Naive B cell (primary cell): ENCODE measurements around the gene PDZD8. TPM values are rescaled to one million over a fixed set of nuclear protein-coding genes. Genes with fewer than 3 reads are reported as not detected.

Source experiments
- ATAC-seq, 2 donors: fragments of 150-1000 bp; cut with Tn5 transposase; 2 replicates each; pipeline ENCODE4 v1.10.0; 2021; ENCODE audit warnings: low read depth in 2 of 2, mild to moderate bottlenecking in 2 of 2, moderate library complexity in 2 of 2
- DNase-seq: peaks from one replicate; pipeline ENCODE4 v3.0.0; 2022
- H3K27ac Mint-ChIP-seq, 6 donors: one replicate each; pipeline ENCODE4 v1.8.0; 2020 to 2022; ENCODE audit warnings: mild to moderate bottlenecking in 6 of 6, mixed read lengths in 6 of 6, moderate library complexity in 5 of 6, inconsistent platforms in 2 of 6
- H3K27me3 Mint-ChIP-seq, 3 donors: one replicate each; pipeline ENCODE4 v1.8.0; 2021 to 2022; ENCODE audit warnings: mixed read lengths in 3 of 3, mild to moderate bottlenecking in 1 of 3
- H3K36me3 Mint-ChIP-seq, 2 donors: one replicate each; pipeline ENCODE4 v1.8.0; 2020 to 2022; ENCODE audit warnings: mixed read lengths in 2 of 2, inconsistent platforms in 1 of 2, mild to moderate bottlenecking in 1 of 2
- H3K4me1 Mint-ChIP-seq, 3 donors: one replicate each; pipeline ENCODE4 v1.8.0; 2020 to 2022; ENCODE audit warnings: mixed read lengths in 3 of 3, inconsistent platforms in 1 of 3, mild to moderate bottlenecking in 1 of 3, moderate library complexity in 1 of 3
- H3K4me3 Mint-ChIP-seq, 8 donors: one replicate each; pipeline ENCODE4 v1.8.0; 2020 to 2022; ENCODE audit warnings: mild to moderate bottlenecking in 8 of 8, mixed read lengths in 8 of 8, moderate library complexity in 8 of 8, inconsistent platforms in 2 of 8
- H3K9me3 Mint-ChIP-seq, 7 donors: one replicate each; pipeline ENCODE4 v1.8.0; 2020 to 2022; ENCODE audit warnings: mixed read lengths in 7 of 7, mild to moderate bottlenecking in 5 of 7, inconsistent platforms in 2 of 7, moderate library complexity in 1 of 7
- polyA plus RNA-seq, 6 donors: library from polyadenylated mRNA; unstranded; fragments of 300-500 nt; fragmentation: Illumina TruSeq; gene quantifications; one replicate each; pipeline ENCODE4 v1.2.3, GENCODE V29; 2021; ENCODE audit warnings: low read depth in 6 of 6

PDZD8 gene
- polyA plus RNA-seq, 6 donors from 2014 or later = 2.0 to 12.0 (median 6.5) TPM

DNA sequence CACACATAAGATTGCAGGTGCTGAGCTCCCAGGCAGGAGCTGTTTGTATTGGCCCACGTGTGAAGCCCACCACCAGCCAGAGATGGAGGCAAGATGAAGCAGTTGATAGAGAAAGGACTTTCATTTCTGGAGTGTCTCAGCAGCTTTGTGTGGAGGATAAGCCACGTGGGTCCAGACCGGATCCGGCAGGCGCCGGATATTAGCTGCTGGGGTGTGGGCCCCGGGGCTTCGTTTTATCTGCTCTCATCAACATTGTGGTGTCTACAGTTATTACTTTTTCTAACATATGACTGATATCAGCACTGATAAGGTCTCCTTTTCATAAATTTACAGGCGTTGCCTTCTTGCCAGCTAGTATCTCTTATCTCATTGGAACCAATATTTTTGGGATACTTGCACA, 108.8 kb downstream of the PDZD8 start:
- H3K4me3 Mint-ChIP-seq = no peak overlapping the region
- no peaks in the 10 kb centered on the region for H3K4me1 Mint-ChIP-seq
- no peaks in the 10 kb centered on the region for H3K36me3 Mint-ChIP-seq
- peaks cover 0 to 3% (median 0%) of the 10 kb centered on the region in 7 donors for H3K9me3 Mint-ChIP-seq
- H3K27ac Mint-ChIP-seq = no peak overlapping the region
- H3K27me3 Mint-ChIP-seq = peaks cover 4 to 18% (median 8%) of the 10 kb centered on the region in 3 donors
- ATAC-seq (no peak), DNase-seq (no peak)

DNA sequence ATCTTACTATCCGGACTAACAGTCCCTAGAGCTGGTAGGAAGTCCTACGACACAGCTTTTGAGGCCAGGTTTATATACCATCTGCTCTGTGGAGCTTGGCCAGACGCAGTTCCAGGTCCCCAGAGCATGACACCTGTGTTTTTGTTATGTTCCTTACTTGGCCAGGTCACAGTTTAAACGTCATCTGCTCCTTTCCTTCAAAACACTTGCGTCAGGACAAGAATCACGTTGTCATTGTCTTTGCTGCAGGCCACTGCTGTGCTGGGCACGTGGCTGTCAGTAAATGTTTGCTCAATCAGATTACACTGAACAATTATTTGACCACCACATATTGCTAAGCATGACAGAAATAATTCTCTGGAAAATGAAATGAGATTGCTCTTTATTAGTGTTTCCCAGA, 110.5 kb downstream of the PDZD8 start:
- peaks cover 0 to 1% (median 0%) of the 10 kb centered on the region in 3 donors for H3K4me1 Mint-ChIP-seq
- H3K27ac Mint-ChIP-seq = no peak overlapping the region
- peaks cover 11 to 28% (median 22%) of the 10 kb centered on the region in 3 donors for H3K27me3 Mint-ChIP-seq
- H3K4me3 Mint-ChIP-seq = no peak overlapping the region
- no peaks in the 10 kb centered on the region for H3K36me3 Mint-ChIP-seq
- DNase-seq (no peak), ATAC-seq (no peak)
- peaks cover 0 to 3% (median 0%) of the 10 kb centered on the region in 7 donors for H3K9me3 Mint-ChIP-seq

DNA sequence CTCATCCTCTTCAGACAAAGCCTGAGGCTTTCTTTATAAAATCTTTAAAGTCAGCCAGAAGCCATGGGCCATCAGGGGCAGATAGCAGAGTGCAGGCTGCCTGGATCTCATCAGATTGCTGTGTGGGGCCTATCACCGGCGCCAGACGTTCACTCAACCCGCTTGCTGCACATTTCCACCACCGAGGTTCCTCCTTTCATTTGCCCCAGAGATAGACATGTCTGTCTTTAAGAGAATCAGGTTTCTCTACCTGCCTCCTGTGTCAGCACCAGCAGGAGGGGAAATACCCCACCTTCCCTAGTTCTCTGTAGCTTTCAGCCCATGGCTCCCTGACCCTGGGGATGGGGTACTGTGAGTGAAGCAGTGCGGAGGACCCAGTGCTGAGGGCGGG, 112.3 kb downstream of the PDZD8 start:
- Mint-ChIP-seq H3K27ac (no peak overlapping the region), H3K9me3 (no peaks in the 10 kb centered on the region), H3K4me3 (no peak overlapping the region), H3K27me3 (peaks cover 13 to 45% (median 30%) of the 10 kb centered on the region in 3 donors), H3K36me3 (no peaks in the 10 kb centered on the region), H3K4me1 (peaks cover 0 to 4% (median 0%) of the 10 kb centered on the region in 3 donors)
- no peak for DNase-seq
- ATAC-seq = no peak

DNA sequence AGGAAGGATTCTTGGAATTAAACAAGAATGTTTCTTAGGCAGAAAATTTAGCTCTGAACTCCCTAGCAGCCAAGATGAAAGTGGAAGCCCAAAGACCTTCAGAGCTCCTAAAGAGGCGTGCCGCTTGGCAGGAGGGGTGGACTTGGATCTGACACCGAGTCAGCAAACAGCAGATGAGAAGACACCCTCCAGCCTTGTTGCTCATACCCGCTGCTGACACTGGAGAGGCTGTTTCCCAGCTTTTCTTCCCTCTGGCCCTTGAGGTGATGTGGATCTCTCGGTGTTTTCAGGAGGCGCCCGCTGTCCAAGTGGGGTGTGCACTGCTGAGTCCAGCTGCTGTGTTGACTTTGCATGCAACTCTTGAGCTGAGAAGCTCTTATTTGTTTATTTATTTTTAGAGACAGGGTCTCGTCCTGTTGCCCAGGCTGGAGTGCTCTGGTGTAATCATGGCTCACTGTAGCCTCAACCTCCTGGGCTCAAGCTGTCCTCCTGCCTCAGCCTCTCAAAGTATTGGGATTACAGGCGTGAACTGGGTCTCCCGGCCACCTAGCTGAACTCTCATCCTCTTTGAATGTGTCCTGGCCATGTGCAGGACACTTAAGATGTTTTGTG, 112.8 kb downstream of the PDZD8 start:
- Mint-ChIP-seq H3K4me1 (peaks cover 0 to 4% (median 0%) of the 10 kb centered on the region in 3 donors), H3K36me3 (no peaks in the 10 kb centered on the region), H3K9me3 (no peaks in the 10 kb centered on the region), H3K27ac (no peak overlapping the region), H3K4me3 (no peak overlapping the region), H3K27me3 (peaks cover 13 to 45% (median 30%) of the 10 kb centered on the region in 3 donors)
- DNase-seq (no peak), ATAC-seq (no peak)

DNA sequence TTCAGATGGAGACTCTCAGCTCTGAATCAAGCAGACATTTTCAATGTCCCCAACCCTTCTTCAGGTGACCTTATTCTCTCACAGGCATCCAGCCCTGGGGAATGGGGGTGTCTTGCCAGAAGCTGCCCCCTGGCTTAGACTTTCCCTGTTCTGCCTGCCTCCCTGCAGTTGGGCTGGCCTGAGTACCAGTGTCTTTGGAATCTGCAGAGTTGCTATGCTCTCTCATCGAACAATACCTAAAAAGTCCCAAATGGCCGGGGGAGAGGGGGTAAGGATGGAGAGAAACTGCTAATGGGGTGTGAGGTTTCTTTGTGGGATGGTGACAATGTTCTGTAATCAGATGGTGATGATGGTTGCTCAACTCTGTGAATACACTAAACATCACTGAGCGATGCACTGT, 113.7 kb downstream of the PDZD8 start:
- ATAC-seq = no peak

DNA sequence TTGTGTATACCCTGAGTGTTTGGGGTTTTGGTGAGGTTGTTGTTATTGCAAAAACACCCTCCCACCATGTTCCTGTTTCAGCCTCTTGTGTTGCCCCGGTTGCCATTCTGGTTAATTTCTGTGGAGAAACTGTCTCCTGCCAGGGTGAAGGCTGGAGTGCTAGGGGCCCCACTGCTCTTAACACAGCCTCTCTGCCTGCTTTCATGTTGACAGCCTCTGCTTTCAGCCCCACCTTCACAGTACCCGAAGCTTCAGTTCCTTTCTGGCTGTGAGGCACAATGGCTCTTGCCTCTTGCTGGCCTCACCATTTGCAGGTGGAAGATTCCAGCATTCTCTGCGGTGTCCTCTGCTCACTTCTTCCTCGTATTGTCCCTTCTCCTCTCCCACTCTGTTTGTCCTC, 115.2 kb downstream of the PDZD8 start:
- H3K36me3 Mint-ChIP-seq = no peaks in the 10 kb centered on the region
- H3K27me3 Mint-ChIP-seq = peaks cover 13 to 49% (median 30%) of the 10 kb centered on the region in 3 donors
- H3K4me3 Mint-ChIP-seq = no peak overlapping the region
- no peaks in the 10 kb centered on the region for H3K9me3 Mint-ChIP-seq
- no peak for ATAC-seq
- peaks cover 0 to 4% (median 0%) of the 10 kb centered on the region in 3 donors for H3K4me1 Mint-ChIP-seq
- H3K27ac Mint-ChIP-seq = no peak overlapping the region
- DNase-seq = no peak

More for the DNA sequence above, 113.7 kb downstream of the PDZD8 start:
- Mint-ChIP-seq H3K36me3 (no peaks in the 10 kb centered on the region), H3K4me3 (no peak overlapping the region), H3K27ac (no peak overlapping the region), H3K9me3 (no peaks in the 10 kb centered on the region), H3K27me3 (peaks cover 13 to 45% (median 30%) of the 10 kb centered on the region in 3 donors), H3K4me1 (peaks cover 0 to 4% (median 0%) of the 10 kb centered on the region in 3 donors)
- no peak for DNase-seq

DNA sequence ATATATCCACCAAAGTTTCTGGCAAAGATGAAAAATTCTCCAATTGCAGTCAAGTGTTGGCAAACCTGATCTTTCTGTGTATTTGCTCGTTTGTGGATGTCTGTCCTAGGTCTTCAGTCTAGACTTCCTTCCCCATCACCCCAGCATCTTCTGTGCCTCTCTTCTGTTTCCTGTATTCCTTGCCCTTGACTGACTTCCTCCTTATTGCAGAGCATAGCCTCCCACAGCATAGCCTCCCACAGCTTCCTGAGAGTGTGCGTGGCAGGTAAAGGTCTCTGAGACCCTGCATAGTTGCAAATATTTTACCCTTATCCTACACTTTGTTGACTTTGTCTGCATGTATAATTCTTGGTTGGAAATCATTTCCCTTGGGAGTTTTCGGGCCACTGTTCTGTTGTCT, 116.0 kb downstream of the PDZD8 start:
- Mint-ChIP-seq H3K36me3 (no peaks in the 10 kb centered on the region), H3K27ac (no peak overlapping the region), H3K4me1 (peaks cover 0 to 4% (median 0%) of the 10 kb centered on the region in 3 donors), H3K4me3 (no peak overlapping the region), H3K27me3 (peaks cover 13 to 54% (median 30%) of the 10 kb centered on the region in 3 donors), H3K9me3 (peaks cover 0 to 2% (median 0%) of the 10 kb centered on the region in 7 donors)
- DNase-seq (no peak), ATAC-seq (no peak)

DNA sequence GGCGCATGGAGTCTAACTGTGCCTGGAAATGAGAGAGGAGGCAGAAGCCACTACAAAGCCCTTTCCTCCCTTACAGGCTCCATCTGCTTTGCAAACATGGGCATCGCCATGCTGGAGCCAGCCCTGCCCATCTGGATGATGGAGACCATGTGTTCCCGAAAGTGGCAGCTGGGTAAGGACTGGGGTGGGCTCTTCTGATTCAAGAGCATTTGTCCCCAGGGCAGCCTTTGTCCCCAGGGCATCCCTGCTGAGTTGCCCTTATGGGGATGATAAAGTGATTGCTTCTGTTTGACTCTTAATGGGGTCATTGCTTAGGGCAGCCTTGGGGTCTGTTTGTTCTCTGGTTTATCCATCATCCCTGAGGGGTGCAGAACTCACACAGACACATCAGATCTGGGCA, 117.5 kb downstream of the PDZD8 start:
- H3K4me3 Mint-ChIP-seq = no peak overlapping the region
- H3K9me3 Mint-ChIP-seq = peaks cover 0 to 2% (median 0%) of the 10 kb centered on the region in 7 donors
- peaks cover 0 to 4% (median 0%) of the 10 kb centered on the region in 3 donors for H3K4me1 Mint-ChIP-seq
- H3K27me3 Mint-ChIP-seq = peaks cover 13 to 49% (median 30%) of the 10 kb centered on the region in 3 donors
- H3K36me3 Mint-ChIP-seq = no peaks in the 10 kb centered on the region
- ATAC-seq (no peak), DNase-seq (no peak)
- H3K27ac Mint-ChIP-seq = no peak overlapping the region

DNA sequence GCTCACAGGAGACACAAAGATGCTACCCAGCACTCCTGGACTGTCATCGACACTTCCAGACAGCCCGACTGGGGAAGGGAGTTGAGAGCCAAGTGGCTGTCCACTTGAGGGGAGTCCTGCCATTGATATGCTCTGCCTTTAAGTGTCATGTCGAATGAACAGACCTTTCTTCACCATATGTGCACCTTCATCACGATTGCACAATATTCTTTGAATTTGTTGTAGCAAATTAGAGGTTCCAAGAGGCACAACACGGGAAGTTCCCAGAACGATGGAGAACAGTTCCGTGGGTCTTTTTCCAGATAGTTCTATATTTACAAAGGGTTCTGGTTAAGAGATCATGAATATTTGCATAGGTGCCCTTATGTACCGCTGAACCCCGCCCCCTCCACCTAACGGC, 118.3 kb downstream of the PDZD8 start:
- Mint-ChIP-seq H3K4me3 (no peak overlapping the region), H3K36me3 (no peaks in the 10 kb centered on the region), H3K9me3 (peaks cover 0 to 2% (median 0%) of the 10 kb centered on the region in 7 donors), H3K27ac (no peak overlapping the region), H3K27me3 (peaks cover 13 to 42% (median 26%) of the 10 kb centered on the region in 3 donors), H3K4me1 (peaks cover 0 to 4% (median 0%) of the 10 kb centered on the region in 3 donors)
- DNase-seq (no peak), ATAC-seq (no peak)

DNA sequence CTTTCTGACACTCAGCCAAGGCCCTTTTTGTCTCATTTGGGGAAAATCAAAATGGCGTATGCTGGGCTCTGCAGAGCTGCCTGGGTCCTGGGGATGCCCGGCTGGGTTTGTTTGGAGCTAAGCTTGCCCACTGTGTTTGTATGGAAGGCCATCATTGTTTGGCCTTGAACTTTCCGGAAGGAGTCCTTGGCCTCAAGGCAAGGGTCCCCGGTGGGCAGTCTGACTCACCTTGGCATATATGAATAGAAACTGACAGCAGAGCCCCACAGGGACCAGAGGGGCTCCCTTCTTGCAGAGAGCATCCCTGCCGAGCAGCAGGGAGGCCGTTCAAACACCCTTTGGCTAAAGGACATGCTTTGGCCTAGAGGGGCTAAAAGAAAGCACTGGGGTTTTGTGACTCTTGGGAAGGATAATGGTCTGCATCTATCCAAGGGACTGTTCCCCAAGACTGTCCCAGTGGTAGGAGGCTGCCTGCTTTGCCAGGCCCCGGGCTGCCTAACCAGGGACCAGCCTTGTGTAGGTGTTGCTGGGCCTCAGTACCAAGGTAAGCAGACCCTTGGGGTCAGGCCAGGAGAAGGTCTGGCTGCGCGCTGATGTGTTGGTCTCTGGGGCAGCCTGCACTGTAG, 119.3 kb downstream of the PDZD8 start:
- Mint-ChIP-seq H3K27me3 (peaks cover 13 to 34% (median 25%) of the 10 kb centered on the region in 3 donors), H3K27ac (no peak overlapping the region), H3K4me3 (no peak overlapping the region), H3K9me3 (peaks cover 0 to 2% (median 0%) of the 10 kb centered on the region in 7 donors), H3K36me3 (no peaks in the 10 kb centered on the region), H3K4me1 (peaks cover 0 to 4% (median 0%) of the 10 kb centered on the region in 3 donors)
- no peak for ATAC-seq
- DNase-seq = no peak

DNA sequence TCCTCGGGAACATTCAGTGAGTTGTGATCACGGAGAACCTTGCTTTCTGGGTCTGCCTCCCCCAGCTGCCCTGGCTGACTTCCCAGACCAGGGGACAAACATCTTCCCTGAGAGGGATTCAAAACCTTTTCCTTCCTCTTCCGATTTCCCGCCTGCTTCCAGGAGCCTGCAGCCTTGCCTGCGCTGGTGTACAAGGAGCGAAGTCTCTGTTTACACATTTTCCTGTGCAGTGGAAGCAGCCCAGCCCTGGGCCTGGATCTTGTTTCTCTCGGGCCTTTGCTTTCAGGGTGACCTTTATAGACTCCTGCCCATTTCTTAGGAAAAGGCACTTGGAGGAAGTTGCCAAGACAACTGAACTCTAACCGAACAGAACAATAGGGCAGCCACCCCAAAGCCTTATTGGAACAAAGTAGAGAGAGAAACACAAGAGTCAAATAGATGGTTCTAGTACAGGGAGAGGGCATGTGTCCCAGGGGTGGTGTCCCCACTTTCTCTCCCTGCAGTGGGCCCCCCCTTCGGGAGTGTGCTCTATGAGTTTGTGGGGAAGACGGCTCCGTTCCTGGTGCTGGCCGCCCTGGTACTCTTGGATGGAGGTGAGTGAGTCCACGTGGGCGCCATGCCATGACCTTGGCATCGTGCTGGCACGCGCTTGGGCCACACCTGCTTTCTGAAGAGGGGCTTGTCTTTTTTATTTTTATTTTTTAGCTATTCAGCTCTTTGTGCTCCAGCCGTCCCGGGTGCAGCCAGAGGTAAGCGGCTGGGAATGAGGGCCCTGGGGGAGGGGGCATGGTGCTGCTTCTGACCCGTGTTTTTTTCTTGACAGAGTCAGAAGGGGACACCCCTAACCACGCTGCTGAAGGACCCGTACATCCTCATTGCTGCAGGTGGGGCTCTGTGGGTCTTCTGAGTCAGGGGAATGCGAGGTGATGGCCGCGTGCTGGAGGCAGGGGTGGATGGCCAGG, 120.2 kb downstream of the PDZD8 start:
- Mint-ChIP-seq H3K4me1 (peaks cover 0 to 4% (median 0%) of the 10 kb centered on the region in 3 donors), H3K36me3 (no peaks in the 10 kb centered on the region), H3K9me3 (peaks cover 0 to 2% (median 0%) of the 10 kb centered on the region in 7 donors), H3K27ac (no peak overlapping the region), H3K27me3 (peaks cover 9 to 29% (median 23%) of the 10 kb centered on the region in 3 donors), H3K4me3 (no peak overlapping the region)
- no peak for DNase-seq
- no peak for ATAC-seq

DNA sequence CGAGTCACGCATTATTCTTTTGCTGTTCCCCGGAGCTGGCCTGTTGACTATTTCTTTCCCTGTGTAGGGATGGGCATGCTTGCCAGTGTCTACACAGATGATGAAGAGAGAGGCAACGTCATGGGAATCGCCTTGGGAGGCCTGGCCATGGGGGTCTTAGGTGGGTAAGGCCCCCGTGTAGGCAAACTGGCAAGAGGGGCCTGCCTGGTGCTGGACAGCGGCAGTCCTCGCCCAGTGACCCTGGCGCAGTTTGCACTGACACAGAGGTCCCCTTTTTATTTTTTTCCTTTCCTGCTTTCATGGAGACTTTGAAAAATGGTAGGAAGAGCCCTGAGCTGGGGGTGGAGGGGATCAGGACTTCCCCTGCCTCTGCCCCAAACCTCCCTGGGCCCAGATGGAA, 120.9 kb downstream of the PDZD8 start:
- no peak for DNase-seq
- Mint-ChIP-seq H3K4me1 (no peaks in the 10 kb centered on the region), H3K27me3 (peaks cover 11 to 22% (median 21%) of the 10 kb centered on the region in 3 donors), H3K36me3 (no peaks in the 10 kb centered on the region), H3K9me3 (peaks cover 0 to 2% (median 0%) of the 10 kb centered on the region in 7 donors), H3K27ac (no peak overlapping the region), H3K4me3 (no peak overlapping the region)
- ATAC-seq = no peak

DNA sequence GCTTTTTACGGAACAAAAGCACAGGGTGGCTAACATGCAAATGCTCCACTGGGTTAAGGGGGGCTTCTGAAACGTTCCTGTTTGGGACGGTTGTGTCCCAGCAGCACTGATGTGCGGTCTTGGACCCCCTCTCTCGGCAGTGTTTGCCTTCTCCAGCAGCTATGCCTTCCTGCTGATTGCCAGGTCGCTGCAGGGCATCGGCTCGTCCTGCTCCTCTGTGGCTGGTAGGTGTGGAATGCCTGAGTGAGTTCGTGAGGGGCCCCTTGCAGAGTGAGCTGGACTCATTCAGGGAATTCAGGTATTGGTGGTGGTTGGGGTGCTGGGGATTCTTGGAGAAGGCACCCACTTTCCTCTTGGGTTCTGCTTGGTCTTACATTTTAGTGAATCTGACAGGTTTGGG, 121.3 kb downstream of the PDZD8 start:
- Mint-ChIP-seq H3K4me3 (no peak overlapping the region), H3K27me3 (peaks cover 15 to 21% (median 18%) of the 10 kb centered on the region in 3 donors), H3K9me3 (peaks cover 0 to 2% (median 0%) of the 10 kb centered on the region in 7 donors), H3K27ac (no peak overlapping the region), H3K36me3 (no peaks in the 10 kb centered on the region), H3K4me1 (no peaks in the 10 kb centered on the region)
- no peak for ATAC-seq
- no peak for DNase-seq
